Tibial nerve (tissue), 4 donors: Measurements from ENCODE around the gene CCNQ. TPM values are rescaled to one million over a fixed set of nuclear protein-coding genes. Genes with fewer than 3 reads are reported as not detected.

ENCODE experiments used
- DNase-seq, 2 donors: peaks; one replicate each; pipeline ENCODE4 v3.0.0-alpha.2; 2019; ENCODE audit warnings: low spot score in 2 of 2
- H3K27ac ChIP-seq, 4 donors: fragments of 200-600 bp; sonication (generic) in 3 of 4; one replicate each; pipeline ENCODE4 v1.5.1; 2017 to 2019; ENCODE audit warnings: mild to moderate bottlenecking in 1 of 4
- H3K27me3 ChIP-seq, 2 donors: fragments of 200-600 bp; sonication (generic) in 1 of 2; one replicate each; pipeline versions ENCODE4 v1.5.1 to v1.6.0; 2017 to 2019
- H3K36me3 ChIP-seq, 3 donors: fragments of 200-600 bp; sonication (generic); one replicate each; pipeline ENCODE4 v1.5.1; 2018 to 2019
- H3K4me1 ChIP-seq, 4 donors: fragments of 200-600 bp; sonication (generic) in 3 of 4; one replicate each; pipeline ENCODE4 v1.5.1; 2017 to 2019
- H3K4me3 ChIP-seq, 4 donors: fragments of 200-600 bp; sonication (generic) in 3 of 4; one replicate each; pipeline ENCODE4 v1.5.1; 2017 to 2019; ENCODE audit warnings: mild to moderate bottlenecking in 1 of 4, moderate library complexity in 1 of 4
- H3K9me3 ChIP-seq, 4 donors: fragments of 200-600 bp; sonication (generic) in 3 of 4; one replicate each; pipeline ENCODE4 v1.5.1; 2017 to 2019
- CTCF ChIP-seq, 5 experiments: fragments of 200-600 bp in 3 of 5; fragments of 450-650 bp in 2 of 5; sonication (generic) in 3 of 5; IDR thresholded peaks; one replicate each; pipeline ENCODE4 v1.5.1; 2016 to 2019; ENCODE audit warnings: antibody characterized with exemption in 5 of 5, mild to moderate bottlenecking in 3 of 5, moderate library complexity in 2 of 5
- EP300 ChIP-seq, 2 donors: sonication (generic); formaldehyde crosslinking; IDR thresholded peaks; one replicate each; pipeline ENCODE4 v1.6.1; 2017; ENCODE audit warnings: antibody characterized with exemption in 2 of 2, mild to moderate bottlenecking in 1 of 2
- POLR2A ChIP-seq, 2 donors: fragments of 450-650 bp; IDR thresholded peaks; one replicate each; pipeline ENCODE4 v1.6.1; 2017; ENCODE audit warnings: antibody characterized with exemption in 2 of 2, mild to moderate bottlenecking in 2 of 2, moderate library complexity in 2 of 2
- WGBS, 2 donors: methylation state at CpG; one replicate each; pipeline ENCODE4 v1.1.5; 2018; 5-methylcytosine and 5-hydroxymethylcytosine counted together
- total RNA-seq, 4 donors: library from RNA; depleted of rRNA; stranded (reverse); fragments of >200 nt; gene quantifications; one replicate each; pipeline ENCODE4 v1.1.0, GENCODE V29; 2016

Gene CCNQ
- total RNA-seq, 4 donors from 2014 or later: 26.4 to 36.9 (median 32.2) TPM

GRCh38 chrX:153576239-153576870 lies 22.6 kb downstream of the CCNQ start:
- no peak overlapping the region for H3K27ac ChIP-seq
- 64 to 76% methylated on average over 10 of the region's 10 CpGs for WGBS, 2 donors
- no peak for TF ChIP-seq POLR2A (IDR thresholded peaks at IDR 0.05)
- no peak for TF ChIP-seq EP300 (IDR thresholded peaks at IDR 0.05)
- TF ChIP-seq CTCF (IDR thresholded peaks at IDR 0.05): no peak
- H3K4me3 ChIP-seq: no peak overlapping the region
- H3K36me3 ChIP-seq: no peaks in the 10 kb centered on the region
- no peaks in the 10 kb centered on the region for H3K9me3 ChIP-seq
- no peaks in the 10 kb centered on the region for H3K4me1 ChIP-seq
- peaks cover 0 to 9% of the 10 kb centered on the region in 2 donors for H3K27me3 ChIP-seq
- no peak for DNase-seq

GRCh38 chrX:153573984-153574383 lies 25.0 kb downstream of the CCNQ start:
- Histone ChIP-seq H3K36me3 (no peaks in the 10 kb centered on the region), H3K4me1 (no peaks in the 10 kb centered on the region), H3K9me3 (no peaks in the 10 kb centered on the region), H3K27me3 (peaks cover 0 to 5% of the 10 kb centered on the region in 2 donors), H3K27ac (no peak overlapping the region), H3K4me3 (no peak overlapping the region)
- no peak for DNase-seq
- WGBS, 2 donors: 84 to 93% methylated on average over 4 of the region's 4 CpGs
- TF ChIP-seq EP300 (IDR thresholded peaks at IDR 0.05) (no peak), CTCF (IDR thresholded peaks at IDR 0.05) (no peak), POLR2A (IDR thresholded peaks at IDR 0.05) (no peak)

- H3K36me3 ChIP-seq: no peaks in the 10 kb centered on the region
Measured at GRCh38 chrX:153572601-153573000, 26.3 kb downstream of the CCNQ start.

GRCh38 chrX:153571534-153571908 lies 27.4 kb downstream of the CCNQ start:
- TF ChIP-seq CTCF (IDR thresholded peaks at IDR 0.05) (no peak), EP300 (IDR thresholded peaks at IDR 0.05) (no peak), POLR2A (IDR thresholded peaks at IDR 0.05) (no peak)
- Histone ChIP-seq H3K4me1 (no peaks in the 10 kb centered on the region), H3K36me3 (no peaks in the 10 kb centered on the region), H3K9me3 (no peaks in the 10 kb centered on the region), H3K4me3 (no peak overlapping the region), H3K27me3 (peaks cover 0 to 5% of the 10 kb centered on the region in 2 donors), H3K27ac (no peak overlapping the region)
- 64 to 68% methylated on average over 3 to 6 of the region's 6 CpGs for WGBS, 2 donors
- DNase-seq: no peak

More at GRCh38 chrX:153572601-153573000, 26.3 kb downstream of the CCNQ start:
- H3K9me3 ChIP-seq: no peaks in the 10 kb centered on the region
- 84 to 93% methylated on average over 3 to 10 of the region's 10 CpGs for WGBS, 2 donors
- TF ChIP-seq EP300 (IDR thresholded peaks at IDR 0.05) (no peak), POLR2A (IDR thresholded peaks at IDR 0.05) (no peak), CTCF (IDR thresholded peaks at IDR 0.05) (no peak)
- H3K4me3 ChIP-seq: no peak overlapping the region
- peaks cover 0 to 5% of the 10 kb centered on the region in 2 donors for H3K27me3 ChIP-seq
- no peak for DNase-seq
- H3K4me1 ChIP-seq: no peaks in the 10 kb centered on the region
- H3K27ac ChIP-seq: no peak overlapping the region

GRCh38 chrX:153569475-153569874 lies 29.5 kb downstream of the CCNQ start:
- Histone ChIP-seq H3K4me3 (no peak overlapping the region), H3K27me3 (peaks cover 0 to 5% of the 10 kb centered on the region in 2 donors), H3K4me1 (no peaks in the 10 kb centered on the region), H3K36me3 (no peaks in the 10 kb centered on the region), H3K27ac (no peak overlapping the region), H3K9me3 (no peaks in the 10 kb centered on the region)
- DNase-seq: no peak
- TF ChIP-seq EP300 (IDR thresholded peaks at IDR 0.05): no peak
- TF ChIP-seq CTCF (IDR thresholded peaks at IDR 0.05): no peak
- no peak for TF ChIP-seq POLR2A (IDR thresholded peaks at IDR 0.05)
- 84% methylated on average over 13 of the region's 13 CpGs for WGBS, 2 donors
